Epithelial cell of proximal tubule (primary cell): Measurements from ENCODE around the gene SORBS2. TPM values are rescaled to one million over a fixed set of nuclear protein-coding genes. Genes with fewer than 3 reads are reported as not detected.

Experiments used
- DNase-seq: peaks from one replicate; pipeline ENCODE4 v3.0.0-alpha.2; 2011; ENCODE audit warnings: low read depth
- H3K4me3 ChIP-seq: 2 replicates; pipeline ENCODE4 v1.5.1; 2011; ENCODE audit warnings: low read depth, mild to moderate bottlenecking, low read length
- total RNA-seq: library from RNA; depleted of rRNA; stranded (reverse); fragments of >200 nt; gene quantifications from 2 replicates; pipeline ENCODE4 v1.2.3, GENCODE V29; 2015
- TF ChIP-seq, protein P1 (sequence below): conservative IDR thresholded peaks from 2 replicates; pipeline ENCODE4 v1.5.1; 2012; ENCODE audit warnings: low read depth, mild to moderate bottlenecking, low read length

The SORBS2 gene
- total RNA-seq, 1 donor from 2014 or later, result 11.6 TPM

DNA sequence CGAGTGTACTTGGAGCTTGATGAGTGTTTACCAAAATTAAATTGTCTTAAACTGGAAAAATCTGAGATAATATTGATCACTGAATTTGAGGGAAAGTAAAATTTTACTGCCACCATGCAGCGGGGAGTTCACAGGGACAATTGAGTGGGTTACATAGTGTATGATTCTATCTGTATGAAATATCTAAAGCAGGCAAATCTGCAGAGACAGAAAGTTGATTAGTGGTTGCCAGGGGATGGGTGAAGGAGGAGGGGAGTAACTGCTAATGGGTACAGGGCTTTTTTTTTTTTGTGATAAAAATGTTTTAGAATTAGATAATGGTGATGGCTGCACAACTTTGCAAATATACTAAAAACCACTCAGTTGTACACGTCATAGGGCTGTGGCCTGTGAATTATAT lies 241.3 kb downstream of the SORBS2 start:
- no peak overlapping the region for H3K4me3 ChIP-seq
- DNase-seq, result no peak
- TF ChIP-seq, protein P1, sequence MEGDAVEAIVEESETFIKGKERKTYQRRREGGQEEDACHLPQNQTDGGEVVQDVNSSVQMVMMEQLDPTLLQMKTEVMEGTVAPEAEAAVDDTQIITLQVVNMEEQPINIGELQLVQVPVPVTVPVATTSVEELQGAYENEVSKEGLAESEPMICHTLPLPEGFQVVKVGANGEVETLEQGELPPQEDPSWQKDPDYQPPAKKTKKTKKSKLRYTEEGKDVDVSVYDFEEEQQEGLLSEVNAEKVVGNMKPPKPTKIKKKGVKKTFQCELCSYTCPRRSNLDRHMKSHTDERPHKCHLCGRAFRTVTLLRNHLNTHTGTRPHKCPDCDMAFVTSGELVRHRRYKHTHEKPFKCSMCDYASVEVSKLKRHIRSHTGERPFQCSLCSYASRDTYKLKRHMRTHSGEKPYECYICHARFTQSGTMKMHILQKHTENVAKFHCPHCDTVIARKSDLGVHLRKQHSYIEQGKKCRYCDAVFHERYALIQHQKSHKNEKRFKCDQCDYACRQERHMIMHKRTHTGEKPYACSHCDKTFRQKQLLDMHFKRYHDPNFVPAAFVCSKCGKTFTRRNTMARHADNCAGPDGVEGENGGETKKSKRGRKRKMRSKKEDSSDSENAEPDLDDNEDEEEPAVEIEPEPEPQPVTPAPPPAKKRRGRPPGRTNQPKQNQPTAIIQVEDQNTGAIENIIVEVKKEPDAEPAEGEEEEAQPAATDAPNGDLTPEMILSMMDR, result no peak

DNA sequence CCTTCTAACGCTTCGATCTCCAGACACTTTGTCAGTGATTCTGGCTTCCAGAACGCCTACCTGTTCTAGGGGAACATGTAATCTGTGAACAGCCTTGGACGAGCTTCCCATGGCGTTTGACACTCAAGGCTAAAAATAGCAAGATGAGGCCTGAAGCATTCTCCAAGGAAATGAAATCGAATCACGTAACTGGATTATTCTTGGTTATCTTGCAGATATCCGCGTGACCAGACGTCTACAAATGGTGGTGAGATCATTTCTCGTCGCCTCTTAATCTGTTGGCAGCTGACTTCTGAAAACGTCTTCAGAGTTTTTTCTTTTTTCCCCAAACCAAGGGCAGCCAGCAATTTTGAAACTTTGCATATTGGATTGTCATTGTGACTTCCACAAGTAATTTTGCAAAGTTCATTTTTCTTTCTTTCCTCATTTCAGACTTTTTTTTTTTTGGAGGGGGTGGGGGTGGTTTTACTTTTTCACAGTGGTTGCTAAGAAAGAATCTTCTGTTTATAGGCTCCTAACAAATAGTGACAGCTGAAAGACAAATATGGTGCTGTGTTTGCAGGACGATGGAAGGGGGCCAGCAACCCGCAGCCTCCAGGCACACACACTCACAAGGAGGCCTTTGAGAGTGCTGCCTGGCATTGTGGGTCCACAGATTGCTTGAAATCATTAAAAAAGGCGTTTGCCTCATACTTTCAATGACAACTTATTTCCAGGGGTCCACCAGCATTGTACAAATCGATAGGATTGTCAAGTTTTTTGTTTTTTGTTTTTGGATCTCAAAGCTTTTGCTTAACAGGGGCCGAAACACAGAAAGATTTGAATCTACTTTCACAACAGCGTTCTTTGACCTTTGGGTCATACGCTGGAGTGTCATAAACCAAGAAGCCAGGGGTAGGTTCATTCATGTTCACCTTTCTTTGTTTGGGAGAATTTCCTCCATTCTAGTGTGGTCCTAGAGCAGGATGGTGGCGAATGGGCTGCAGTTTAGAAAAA lies 244.3 kb downstream of the SORBS2 start:
- H3K4me3 ChIP-seq, result no peak overlapping the region
- TF ChIP-seq, protein P1, result no peak
- DNase-seq, result peak; percentile 22

DNA sequence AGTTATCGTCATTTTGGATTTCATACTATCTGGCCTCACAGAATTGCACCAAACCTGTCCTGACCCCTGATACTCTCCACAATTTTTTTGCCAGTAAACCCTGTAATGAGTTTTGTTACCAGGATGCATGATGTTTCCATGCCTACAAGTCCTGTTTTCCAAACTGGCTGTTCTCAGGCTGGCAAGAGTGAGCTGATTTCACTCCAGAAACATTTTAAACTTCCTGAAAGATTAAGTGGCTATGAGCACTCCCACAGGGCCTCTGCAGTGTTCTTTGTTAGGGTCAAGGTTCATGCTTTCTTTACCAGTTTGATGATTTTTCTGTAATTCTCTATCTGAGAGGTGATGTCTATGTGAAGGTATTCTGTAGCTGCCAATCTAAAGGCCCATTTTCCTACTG lies 245.0 kb downstream of the SORBS2 start:
- DNase-seq, result peak; percentile 76
- no peak overlapping the region for H3K4me3 ChIP-seq
- TF ChIP-seq, protein P1, result no peak

DNA sequence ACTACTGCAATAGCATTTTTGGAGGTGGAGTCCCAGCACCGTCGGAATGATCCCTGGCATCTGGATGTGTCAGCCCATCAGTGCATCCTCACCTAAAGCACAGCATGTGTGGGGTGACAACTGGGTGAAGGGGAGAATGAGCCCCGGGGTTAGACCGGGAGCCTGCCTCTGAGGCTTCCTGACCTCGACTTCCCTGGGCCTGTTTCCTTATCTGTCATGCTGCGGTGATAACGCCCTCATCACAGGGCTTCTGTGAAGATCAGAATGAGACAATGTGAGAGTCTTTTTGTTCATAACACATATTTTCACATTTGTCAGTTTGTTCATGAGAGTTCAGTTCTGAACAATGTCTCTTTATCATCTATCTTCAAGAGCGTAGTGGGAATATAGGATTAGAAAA lies 245.6 kb downstream of the SORBS2 start:
- TF ChIP-seq, protein P1, result no peak
- H3K4me3 ChIP-seq, result no peak overlapping the region
- no peak for DNase-seq

DNA sequence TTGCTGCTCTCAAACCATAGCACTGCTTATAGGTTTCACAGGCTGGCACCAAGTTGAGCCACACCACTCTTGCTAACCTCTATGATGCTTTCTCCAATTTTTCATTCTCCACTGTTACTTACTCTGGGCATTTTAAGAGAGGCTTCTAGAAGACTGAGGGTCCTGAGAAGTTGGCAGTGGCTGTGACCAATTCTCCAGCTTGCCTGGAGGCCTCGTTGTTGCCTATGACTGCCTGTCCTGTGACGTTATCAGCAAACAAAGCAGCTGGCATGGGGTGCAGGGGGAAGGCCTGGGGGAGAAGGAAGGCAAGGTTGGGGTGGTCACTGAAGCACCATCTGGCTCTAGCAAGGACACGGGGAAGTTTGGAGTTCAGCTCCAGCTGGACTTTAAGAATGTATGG lies 246.3 kb downstream of the SORBS2 start:
- TF ChIP-seq, protein P1, result no peak
- DNase-seq, result no peak
- H3K4me3 ChIP-seq, result no peak overlapping the region

DNA sequence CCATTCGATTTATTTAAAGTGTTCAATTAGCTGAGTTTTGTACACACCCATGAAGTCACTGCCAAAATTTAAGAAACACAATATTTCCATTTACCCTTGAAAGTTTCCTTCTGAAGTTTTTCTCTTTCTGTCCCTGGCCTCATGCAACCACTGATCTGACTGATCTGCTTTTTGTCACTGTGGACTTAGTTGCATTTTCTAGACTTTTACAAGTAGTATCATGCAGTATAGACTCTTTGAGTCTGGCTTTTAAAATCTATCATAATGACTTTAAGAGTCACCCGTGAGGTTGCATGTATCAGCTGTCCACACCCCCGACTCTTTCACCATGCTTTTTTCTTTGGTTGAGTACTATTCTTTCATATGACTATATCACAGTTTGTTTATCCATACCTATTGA lies 247.6 kb downstream of the SORBS2 start:
- no peak for DNase-seq
- TF ChIP-seq, protein P1, result no peak
- H3K4me3 ChIP-seq, result no peak overlapping the region
